Raji (cell line): ENCODE data around the gene SLC15A5.

Experiments
- POLR2A ChIP-seq: IDR thresholded peaks from 2 replicates; pipeline ENCODE4 v1.6.1; 2011; ENCODE audit warnings: low read depth, low read length, control low read depth; ENCODE audit not compliant: insufficient read depth

The SLC15A5 gene

GRCh38 chr12:16282978-16283377 is 5.5 kb upstream of the SLC15A5 start:
- TF ChIP-seq POLR2A, result no peak

- TF ChIP-seq POLR2A, result no peak
Observed at GRCh38 chr12:16282081-16282480, 4.6 kb upstream of the SLC15A5 start.

GRCh38 chr12:16281157-16281556 is 3.7 kb upstream of the SLC15A5 start:
- TF ChIP-seq POLR2A, result no peak

- TF ChIP-seq POLR2A, result no peak
Observed at GRCh38 chr12:16272222-16272621, 5.3 kb downstream of the SLC15A5 start.

- no peak for TF ChIP-seq POLR2A
Observed at GRCh38 chr12:16271062-16271461, 6.4 kb downstream of the SLC15A5 start.

- no peak for TF ChIP-seq POLR2A
Observed at GRCh38 chr12:16269946-16270345, 7.5 kb downstream of the SLC15A5 start.

- no peak for TF ChIP-seq POLR2A
Observed at GRCh38 chr12:16266085-16266484, 11.4 kb downstream of the SLC15A5 start.

GRCh38 chr12:16261944-16262475 is 15.5 kb downstream of the SLC15A5 start:
- no peak for TF ChIP-seq POLR2A

GRCh38 chr12:16260206-16260605 is 17.3 kb downstream of the SLC15A5 start:
- TF ChIP-seq POLR2A, result no peak

GRCh38 chr12:16258963-16259362 is 18.5 kb downstream of the SLC15A5 start:
- TF ChIP-seq POLR2A, result no peak

- TF ChIP-seq POLR2A, result no peak
Observed at GRCh38 chr12:16246264-16246663, 31.2 kb downstream of the SLC15A5 start.

- TF ChIP-seq POLR2A, result no peak
Observed at GRCh38 chr12:16245209-16245608, 32.3 kb downstream of the SLC15A5 start.

GRCh38 chr12:16243487-16244412 is 33.7 kb downstream of the SLC15A5 start:
- no peak for TF ChIP-seq POLR2A

- no peak for TF ChIP-seq POLR2A
Observed at GRCh38 chr12:16241346-16241745, 36.1 kb downstream of the SLC15A5 start.

GRCh38 chr12:16238661-16239060 is 38.8 kb downstream of the SLC15A5 start:
- no peak for TF ChIP-seq POLR2A

- no peak for TF ChIP-seq POLR2A
Observed at GRCh38 chr12:16229676-16230075, 47.8 kb downstream of the SLC15A5 start.

- TF ChIP-seq POLR2A, result no peak
Observed at GRCh38 chr12:16228067-16228466, 49.4 kb downstream of the SLC15A5 start.

GRCh38 chr12:16225692-16226091 is 51.8 kb downstream of the SLC15A5 start:
- no peak for TF ChIP-seq POLR2A
